Activated CD8-positive, alpha-beta memory T cell treated with anti-CD3 and anti-CD28 coated beads, Interleukin-2, amount 50 U/mL, for 1 hour (primary cell): ENCODE results near the gene PHKG1.
"Not testable (repeated sequence)": the region's sequence is repeated elsewhere in the genome, so short reads cannot be mapped to it uniquely, and the experiment has no call there.

ENCODE experiments used
- DNase-seq: peaks from one replicate; pipeline ENCODE4 v3.0.0-alpha.2; 2020; ENCODE audit errors: extremely low read depth

PHKG1 gene

GRCh38 chr7:56092789-56093531 is at the start of gene PHKG1:
PHKG1 (minus strand) TSS chr7:56092952; CDS start chr7:56088941, 4,011 bp downstream.
- no peak for DNase-seq

- DNase-seq: not testable (repeated sequence)
Measured at GRCh38 chr7:56131062-56131461, 38.3 kb upstream of the PHKG1 start.

- DNase-seq: no peak
Measured at GRCh38 chr7:56127241-56127975, 34.7 kb upstream of the PHKG1 start.

GRCh38 chr7:56125831-56126230 is 33.1 kb upstream of the PHKG1 start:
- DNase-seq: no peak

GRCh38 chr7:56124981-56125380 is 32.2 kb upstream of the PHKG1 start:
- DNase-seq: no peak

- DNase-seq: no peak
Measured at GRCh38 chr7:56121440-56121839, 28.7 kb upstream of the PHKG1 start.

GRCh38 chr7:56115852-56116538 is 23.2 kb upstream of the PHKG1 start, which contains the start of gene NUPR2:
NUPR2 (minus strand) TSS chr7:56116417; CDS start chr7:56116314, 103 bp downstream.
- no peak for DNase-seq

- DNase-seq: not testable (repeated sequence)
Measured at GRCh38 chr7:56112244-56112643, 19.5 kb upstream of the PHKG1 start.

- DNase-seq: no peak
Measured at GRCh38 chr7:56110611-56111010, 17.9 kb upstream of the PHKG1 start.

- DNase-seq: no peak
Measured at GRCh38 chr7:56107954-56108258, 15.2 kb upstream of the PHKG1 start.

GRCh38 chr7:56106108-56107073 is 13.6 kb upstream of the PHKG1 start, which contains the start of gene CHCHD2:
CHCHD2 (minus strand) TSS chr7:56106476; CDS start chr7:56106413, 63 bp downstream.
- peak; percentile 82 for DNase-seq

- peak; percentile 4 for DNase-seq
Measured at GRCh38 chr7:56105508-56105907, 12.8 kb upstream of the PHKG1 start.

- DNase-seq: not testable (repeated sequence)
Measured at GRCh38 chr7:56104138-56104537, 11.4 kb upstream of the PHKG1 start.

GRCh38 chr7:56099653-56100052 is 6.9 kb upstream of the PHKG1 start:
- DNase-seq: no peak

GRCh38 chr7:56098187-56099008 is 5.6 kb upstream of the PHKG1 start:
- DNase-seq: not testable (repeated sequence)

GRCh38 chr7:56097700-56098099 is 4.9 kb upstream of the PHKG1 start:
- DNase-seq: no peak

- not testable (repeated sequence) for DNase-seq
Measured at GRCh38 chr7:56092388-56092787, 364 bp downstream of the PHKG1 start.

GRCh38 chr7:56091591-56091990 is 1.2 kb downstream of the PHKG1 start:
- DNase-seq: no peak

- no peak for DNase-seq
Measured at GRCh38 chr7:56087445-56087844, 5.3 kb downstream of the PHKG1 start.

GRCh38 chr7:56086761-56087160 is 6.0 kb downstream of the PHKG1 start:
- DNase-seq: no peak
